HG03354 (cell line): Measurements from ENCODE around the gene ALG11.
"Not testable (repeated sequence)": the region's sequence is repeated elsewhere in the genome, so short reads cannot be mapped to it uniquely, and the experiment has no call there.

Source experiments
- ATAC-seq: cut with Tn5 transposase; IDR thresholded peaks from one replicate; pipeline ENCODE4 v1.9.1; 2021; ENCODE audit warnings: mild to moderate bottlenecking; ENCODE audit not compliant: unreplicated experiment, poor library complexity, severe bottlenecking

The ALG11 gene

GRCh38 chr13:52022356-52022755 lies 10.2 kb downstream of the ALG11 start:
- no peak for ATAC-seq

GRCh38 chr13:52024481-52024880 lies 12.3 kb downstream of the ALG11 start, which contains the start of gene UTP14C:
Gene UTP14C (plus strand): TSS chr13:52024691. CDS start chr13:52028805, 4,114 bp downstream.
- no peak for ATAC-seq

GRCh38 chr13:52025475-52026245 lies 13.5 kb downstream of the ALG11 start:
- no peak for ATAC-seq

- ATAC-seq, result no peak
Observed at GRCh38 chr13:52026246-52026626, 14.0 kb downstream of the ALG11 start.

GRCh38 chr13:52027832-52028231 lies 15.6 kb downstream of the ALG11 start:
- no peak for ATAC-seq

- ATAC-seq, result no peak
Observed at GRCh38 chr13:52029569-52029968, 17.4 kb downstream of the ALG11 start.

- ATAC-seq, result not testable (repeated sequence)
Observed at GRCh38 chr13:52030401-52030800, 18.2 kb downstream of the ALG11 start.

GRCh38 chr13:52033039-52033438 lies 20.8 kb downstream of the ALG11 start:
- no peak for ATAC-seq

GRCh38 chr13:52034616-52035226 lies 22.5 kb downstream of the ALG11 start:
- no peak for ATAC-seq

- ATAC-seq, result no peak
Observed at GRCh38 chr13:52036037-52036436, 23.8 kb downstream of the ALG11 start.

GRCh38 chr13:52043675-52044074 lies 31.5 kb downstream of the ALG11 start:
- ATAC-seq, result no peak

- no peak for ATAC-seq
Observed at GRCh38 chr13:52047463-52047862, 35.3 kb downstream of the ALG11 start.

- no peak for ATAC-seq
Observed at GRCh38 chr13:52048516-52048915, 36.3 kb downstream of the ALG11 start.

- ATAC-seq, result no peak
Observed at GRCh38 chr13:52051400-52051799, 39.2 kb downstream of the ALG11 start.

GRCh38 chr13:52053460-52053859 lies 41.3 kb downstream of the ALG11 start:
- ATAC-seq, result no peak

GRCh38 chr13:52061064-52061463 lies 48.9 kb downstream of the ALG11 start:
- ATAC-seq, result not testable (repeated sequence)

GRCh38 chr13:52061587-52061986 lies 49.4 kb downstream of the ALG11 start:
- ATAC-seq, result no peak

- ATAC-seq, result no peak
Observed at GRCh38 chr13:52067237-52067636, 55.0 kb downstream of the ALG11 start.

GRCh38 chr13:52070929-52071523 lies 58.8 kb downstream of the ALG11 start:
- ATAC-seq, result no peak
